NOMO-1 treated with DMSO at 0.1 percent for 48 hours (cell line): ENCODE results near the gene NPAS4.
A peak's percentile ranks its signal among the peaks of the same experiment; 100 is the strongest.
"Not testable (repeated sequence)": the region's sequence is repeated elsewhere in the genome, so short reads cannot be mapped to it uniquely, and the experiment has no call there.

Experiments used
- DNase-seq: peaks from one replicate; lab custom pipeline; 2025; ENCODE audit not compliant: unreplicated experiment; lab: John Stamatoyannopoulos, UW

The NPAS4 gene

GRCh38 chr11:66420671-66421476, at the start of gene NPAS4:
Gene NPAS4, plus strand, starts transcription at chr11:66421035. Its CDS starts 145 bp downstream, at chr11:66421180.
- DNase-seq = no peak

GRCh38 chr11:66371627-66372415, 49.0 kb upstream of the NPAS4 start, which contains the start of gene SLC29A2:
Gene SLC29A2, minus strand, starts transcription at chr11:66371760. Its CDS starts 169 bp downstream, at chr11:66371591.
- DNase-seq = peak; percentile 75

DNA sequence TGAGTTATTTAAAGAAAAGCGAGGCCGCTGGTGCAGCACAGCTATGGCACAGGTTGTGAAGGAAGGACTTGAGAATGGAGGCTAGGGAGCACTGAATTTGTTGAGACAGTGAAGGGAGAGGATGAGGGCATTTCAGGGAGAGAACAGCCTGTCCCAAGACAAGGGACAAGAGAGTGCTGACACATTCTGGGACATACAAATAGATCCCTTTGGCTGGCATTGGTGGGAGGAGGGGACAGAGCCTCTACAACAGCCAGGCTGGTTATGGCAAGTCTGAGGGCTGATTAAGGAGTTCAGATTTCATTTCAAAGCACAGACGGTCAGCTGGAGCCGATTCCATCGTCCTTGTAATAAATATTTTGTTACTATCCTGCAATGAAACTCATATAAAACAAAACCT, 47.6 kb upstream of the NPAS4 start:
- no peak for DNase-seq

DNA sequence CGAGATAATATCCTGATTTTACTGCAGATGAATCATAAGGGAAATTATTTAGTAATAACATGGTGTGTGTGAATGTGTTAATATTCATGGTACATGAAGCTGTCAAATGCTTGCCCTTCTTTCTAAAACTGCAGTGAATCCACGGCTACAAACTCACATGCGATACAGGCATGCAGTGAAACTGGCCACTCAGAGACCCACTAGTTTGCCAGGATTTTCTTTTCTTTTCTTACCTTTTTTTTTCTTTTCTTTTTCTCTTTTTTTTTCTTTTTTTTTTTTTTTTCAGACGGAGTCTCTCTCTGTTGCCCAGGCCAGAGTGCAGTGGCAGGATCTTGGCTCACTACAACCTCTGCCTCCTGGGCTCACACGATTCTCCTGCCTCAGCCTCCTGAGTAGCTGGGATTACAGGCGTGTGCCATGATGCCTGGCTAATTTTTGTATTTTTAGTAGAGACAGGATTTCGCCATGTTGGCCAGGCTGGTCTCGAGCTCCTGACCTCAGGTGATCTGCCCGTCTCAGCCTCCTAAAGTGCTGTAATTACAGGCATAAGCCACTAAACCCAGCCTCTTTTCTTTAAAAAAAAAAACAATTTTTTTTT, 47.0 kb upstream of the NPAS4 start:
- DNase-seq = not testable (repeated sequence)

- not testable (repeated sequence) for DNase-seq
Measured at GRCh38 chr11:66380264-66380663, 40.6 kb upstream of the NPAS4 start.

GRCh38 chr11:66384316-66384715, 36.5 kb upstream of the NPAS4 start:
- DNase-seq = not testable (repeated sequence)

DNA sequence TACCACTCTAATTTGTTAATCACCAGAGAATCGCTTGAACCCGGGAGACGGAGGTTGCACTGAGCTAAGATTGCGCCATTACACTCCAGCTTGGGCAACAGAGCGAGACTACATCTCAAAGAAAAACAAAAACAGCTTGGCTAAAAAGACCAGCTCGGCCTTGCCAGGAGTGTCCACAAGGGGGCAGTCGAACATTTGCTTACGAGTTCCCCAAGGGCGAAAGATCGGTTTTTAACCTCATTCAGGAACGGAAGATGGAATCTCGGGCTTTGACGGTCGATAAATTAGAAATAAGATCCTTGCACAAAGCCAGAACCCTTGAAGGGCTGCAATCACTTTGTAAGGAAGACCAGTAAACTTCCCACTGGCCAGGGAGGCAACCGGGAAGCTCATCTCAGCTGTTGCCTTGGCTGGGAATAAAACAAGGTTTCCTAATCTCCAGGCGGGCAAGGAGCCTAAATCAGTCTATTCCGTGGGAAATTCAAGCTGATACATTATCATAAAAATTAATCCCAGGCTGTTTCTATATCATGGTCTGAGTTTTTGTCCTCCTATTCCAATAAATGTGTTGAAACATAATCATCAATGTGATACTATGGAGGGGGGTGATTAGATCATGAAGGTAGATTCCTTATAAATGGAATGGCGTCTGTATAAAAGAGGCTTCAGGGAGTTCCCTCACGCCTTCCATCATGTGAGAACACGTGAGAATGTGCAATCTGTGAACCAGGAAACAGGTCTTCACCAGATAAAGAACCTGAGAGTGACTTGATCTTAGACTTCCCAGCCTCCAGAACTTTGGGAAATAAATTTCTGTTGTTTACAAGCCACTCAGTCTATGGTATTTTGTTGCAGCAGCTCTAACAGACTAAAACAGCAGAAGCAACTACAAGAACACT, 34.4 kb upstream of the NPAS4 start:
- peak; percentile 77 for DNase-seq

DNA sequence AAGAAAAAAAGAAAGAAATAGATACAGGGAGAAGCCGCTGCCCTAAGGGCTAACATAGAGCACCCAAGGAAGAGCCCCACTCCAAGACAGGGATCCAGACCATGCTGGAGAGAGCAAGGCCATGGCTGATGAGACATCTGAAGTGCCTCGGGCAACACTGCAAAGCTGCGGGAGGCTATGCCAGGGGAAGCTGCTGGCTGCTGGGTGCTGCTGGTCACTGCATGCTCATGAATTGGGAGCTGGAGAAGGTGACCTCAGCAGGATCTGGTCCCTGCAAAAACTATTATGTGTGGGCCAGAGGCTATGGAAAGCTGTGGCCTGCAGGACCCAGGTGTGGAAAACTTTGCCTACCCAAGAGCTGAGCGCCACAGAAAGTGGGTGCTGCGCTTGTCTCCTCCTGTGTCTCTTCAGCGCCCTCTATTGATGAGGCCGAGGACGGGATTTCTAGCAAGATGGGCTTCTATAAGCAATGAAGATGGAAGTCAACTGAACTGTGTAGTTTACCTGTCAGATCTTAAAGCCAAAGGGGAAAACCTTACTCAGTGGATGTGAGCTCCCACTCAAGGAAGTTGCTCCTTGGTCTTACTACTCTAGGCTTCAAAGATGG, 32.0 kb upstream of the NPAS4 start:
- DNase-seq = peak; percentile 69

GRCh38 chr11:66391322-66391721, 29.5 kb upstream of the NPAS4 start:
- peak; percentile 15 for DNase-seq

DNA sequence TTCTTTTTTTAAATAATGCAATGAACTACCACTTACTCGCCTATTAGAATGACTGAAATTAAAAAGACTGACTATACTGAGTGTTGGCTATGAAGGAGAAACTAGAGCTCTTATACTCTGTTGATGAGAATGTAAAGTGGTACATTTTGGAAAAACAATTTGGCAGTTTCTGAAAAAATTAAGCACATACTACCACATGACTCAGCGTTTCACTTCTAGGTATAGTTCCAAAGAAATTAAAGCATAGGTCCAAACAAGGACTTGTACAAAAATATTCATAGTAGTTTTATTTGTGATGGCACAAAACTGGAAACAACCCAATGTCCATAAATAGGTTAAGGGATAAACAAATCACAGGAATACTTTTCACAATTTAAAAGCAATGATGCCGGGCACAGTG, 26.9 kb upstream of the NPAS4 start:
- DNase-seq = no peak

GRCh38 chr11:66407651-66408050, 13.2 kb upstream of the NPAS4 start:
- no peak for DNase-seq

- peak; percentile 81 for DNase-seq
Measured at GRCh38 chr11:66408488-66409214, 12.2 kb upstream of the NPAS4 start.

- no peak for DNase-seq
Measured at GRCh38 chr11:66409226-66409625, 11.6 kb upstream of the NPAS4 start.

DNA sequence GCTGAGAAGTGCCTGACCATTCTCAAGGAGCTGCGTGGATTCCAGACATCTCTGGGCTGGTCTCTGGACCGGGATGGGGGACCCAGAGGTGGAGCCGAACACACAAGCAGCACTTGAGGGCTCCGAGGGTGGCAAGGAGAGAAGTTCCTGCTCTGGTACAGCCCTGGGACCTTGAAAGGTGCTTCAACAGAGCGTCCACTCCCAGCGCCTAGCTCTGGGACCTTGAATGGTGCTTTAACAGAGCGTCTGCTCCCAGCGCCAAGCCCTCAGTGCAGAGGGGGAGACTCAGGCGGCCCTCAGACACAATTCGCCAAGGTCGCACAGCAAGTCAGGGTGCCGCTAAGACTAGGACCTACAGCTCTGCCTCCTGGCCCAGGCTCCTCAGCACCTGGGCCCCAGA, 10.6 kb upstream of the NPAS4 start:
- no peak for DNase-seq

DNA sequence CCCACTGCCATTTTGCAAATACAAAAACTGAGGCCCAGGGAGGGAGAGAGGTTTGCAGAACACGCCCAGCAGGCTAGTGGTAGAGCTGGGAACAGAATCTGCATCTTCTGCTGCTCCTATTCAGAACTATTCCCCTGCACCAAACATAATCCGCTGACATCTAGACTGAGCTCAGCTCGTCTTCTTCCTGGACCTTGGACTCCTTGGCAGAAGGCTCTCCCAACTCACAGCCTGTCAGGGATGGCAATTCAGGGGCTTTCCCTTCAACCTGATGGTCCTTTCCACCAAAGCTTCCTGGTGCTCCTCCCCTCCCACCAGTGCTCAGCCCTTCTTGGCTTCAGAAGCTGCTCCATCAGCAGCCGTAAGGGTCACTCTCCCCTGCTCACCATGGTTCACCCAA, 9.5 kb upstream of the NPAS4 start:
- DNase-seq = no peak

- no peak for DNase-seq
Measured at GRCh38 chr11:66412110-66412509, 8.7 kb upstream of the NPAS4 start.

DNA sequence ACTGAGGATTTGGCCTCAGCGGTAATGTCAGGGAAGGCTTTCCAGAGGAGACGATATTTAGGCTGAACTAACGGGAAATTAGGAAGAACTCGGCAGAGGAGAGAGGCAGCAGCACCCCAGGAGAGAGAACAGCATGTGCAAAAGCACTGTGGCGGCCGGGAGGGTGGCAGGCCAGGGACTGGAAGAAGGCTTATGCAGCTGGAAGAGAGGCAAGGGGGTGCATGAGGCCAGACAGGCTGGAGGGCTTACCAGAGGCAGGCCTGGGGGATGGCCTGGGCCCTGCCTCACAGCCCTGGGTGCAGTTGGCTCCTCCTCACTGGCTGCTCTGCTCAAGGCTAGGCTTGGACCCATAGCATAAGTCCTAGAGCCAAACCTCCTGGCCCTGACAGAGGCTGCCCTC, 7.7 kb upstream of the NPAS4 start:
- DNase-seq = no peak

GRCh38 chr11:66414120-66414934, 6.5 kb upstream of the NPAS4 start:
- DNase-seq = no peak

DNA sequence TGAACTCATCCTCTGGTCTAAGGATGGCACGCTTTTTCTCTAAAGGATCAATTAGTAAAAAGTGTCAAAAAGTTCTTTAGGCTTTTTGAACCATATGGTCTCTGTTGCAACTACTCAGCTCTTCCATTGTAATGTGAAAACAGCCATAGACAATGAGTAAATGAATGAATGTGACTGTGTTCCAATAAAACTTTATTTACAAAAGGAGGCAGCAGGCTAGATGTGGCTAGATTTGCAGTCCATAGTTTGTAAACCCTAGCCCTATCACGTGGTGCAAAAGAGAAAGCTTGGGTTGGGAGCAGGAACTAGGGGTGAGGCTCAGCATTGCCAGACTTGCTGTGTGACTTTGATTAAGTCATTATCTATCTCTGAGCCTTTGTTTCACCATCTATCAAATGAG, 5.4 kb upstream of the NPAS4 start:
- no peak for DNase-seq
